HUES64 (cell line): Measurements from ENCODE around the gene PPP4R2.

Experiments used
- H3K27ac ChIP-seq: 2 replicates; pipeline ENCODE4 v1.7.0; 2013; ENCODE audit warnings: low read depth, low read length, inconsistent platforms
- H3K27me3 ChIP-seq: 2 replicates; pipeline ENCODE4 v1.6.1; 2013; ENCODE audit warnings: mild to moderate bottlenecking, low read length; ENCODE audit not compliant: insufficient read depth
- H3K36me3 ChIP-seq: 2 replicates; pipeline ENCODE4 v1.6.1; 2013; ENCODE audit warnings: mild to moderate bottlenecking, low read length; ENCODE audit not compliant: insufficient read depth
- H3K4me1 ChIP-seq: 2 replicates; pipeline ENCODE4 v1.6.1; 2013; ENCODE audit warnings: mild to moderate bottlenecking, low read length, moderate library complexity; ENCODE audit not compliant: insufficient read depth
- H3K4me3 ChIP-seq: 2 replicates; pipeline ENCODE4 v1.5.1; 2013; ENCODE audit warnings: mild to moderate bottlenecking, low read length, moderate library complexity
- H3K9ac ChIP-seq: 2 replicates; pipeline ENCODE4 v1.6.1; 2013; ENCODE audit warnings: mild to moderate bottlenecking, low read depth, low read length
- H3K9me3 ChIP-seq: 2 replicates; pipeline ENCODE4 v1.6.1; 2013; ENCODE audit warnings: low read depth, low read length; ENCODE audit not compliant: insufficient read depth
- WGBS: fragments of 150-250, 120-280 bp; methylation state at CpG from one replicate; pipeline ENCODE4 v1.1.7; 2013; ENCODE audit warnings: missing lambda C conversion rate; 5-methylcytosine and 5-hydroxymethylcytosine counted together

PPP4R2 gene

DNA sequence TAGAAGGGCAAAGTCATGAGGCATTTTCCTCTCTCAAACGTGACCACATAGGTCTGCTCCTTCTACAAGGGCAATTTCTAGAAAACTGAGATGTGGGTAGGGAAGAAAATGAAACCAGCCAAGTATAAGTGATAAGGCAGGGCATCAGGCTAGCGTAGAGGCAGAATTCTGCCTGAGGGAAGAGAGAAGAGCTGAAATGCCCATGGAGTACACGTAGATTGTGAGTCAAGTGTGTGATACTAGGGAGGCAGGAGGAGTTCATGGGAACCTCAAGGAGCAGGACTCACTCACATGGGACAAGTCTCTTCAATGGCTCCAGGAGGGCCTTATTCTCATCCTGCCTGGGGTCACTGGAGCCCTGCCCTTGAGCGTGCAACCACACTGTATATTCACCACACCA lies 34.9 kb upstream of the PPP4R2 start:
- Histone ChIP-seq H3K9ac (no peak overlapping the region), H3K27ac (no peak overlapping the region), H3K4me1 (peaks cover 9% of the 10 kb centered on the region; the same call in 1 of the 2 replicates), H3K4me3 (no peak overlapping the region), H3K36me3 (no peaks in the 10 kb centered on the region), H3K9me3 (no peaks in the 10 kb centered on the region), H3K27me3 (no peaks in the 10 kb centered on the region)
- WGBS: 69% methylated on average over 4 of the region's 4 CpGs

DNA sequence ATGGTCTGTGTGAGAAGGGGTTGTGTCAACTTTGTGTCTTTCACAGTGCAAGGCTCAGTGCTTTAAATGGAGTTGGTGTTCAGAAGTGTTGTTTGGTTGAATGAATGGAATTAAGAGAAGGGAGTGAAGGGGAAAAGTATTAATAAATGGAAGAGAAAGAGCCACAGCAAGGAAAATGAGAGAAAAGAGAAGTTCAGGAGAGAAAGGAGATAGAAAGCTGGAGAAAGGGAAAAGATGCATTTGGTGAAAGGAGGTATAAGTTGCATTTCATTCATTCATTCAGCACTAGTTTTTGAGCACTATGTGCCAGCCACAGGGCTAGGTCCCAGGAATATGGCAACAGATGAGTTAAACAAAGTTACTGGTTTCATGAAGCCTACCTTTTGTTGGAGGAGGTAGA lies 34.3 kb upstream of the PPP4R2 start:
- no peak overlapping the region for H3K27ac ChIP-seq
- H3K4me1 ChIP-seq: peaks cover 4% of the 10 kb centered on the region; the same call in 1 of the 2 replicates
- H3K4me3 ChIP-seq: no peak overlapping the region
- H3K9ac ChIP-seq: no peak overlapping the region
- H3K36me3 ChIP-seq: no peaks in the 10 kb centered on the region
- no peaks in the 10 kb centered on the region for H3K27me3 ChIP-seq
- H3K9me3 ChIP-seq: no peaks in the 10 kb centered on the region

GRCh38 chr3:72964633-72965032 lies 32.0 kb upstream of the PPP4R2 start:
- Histone ChIP-seq H3K9me3 (no peaks in the 10 kb centered on the region), H3K36me3 (no peaks in the 10 kb centered on the region), H3K4me1 (no peaks in the 10 kb centered on the region), H3K27me3 (no peaks in the 10 kb centered on the region), H3K4me3 (no peak overlapping the region), H3K9ac (no peak overlapping the region), H3K27ac (no peak overlapping the region)

DNA sequence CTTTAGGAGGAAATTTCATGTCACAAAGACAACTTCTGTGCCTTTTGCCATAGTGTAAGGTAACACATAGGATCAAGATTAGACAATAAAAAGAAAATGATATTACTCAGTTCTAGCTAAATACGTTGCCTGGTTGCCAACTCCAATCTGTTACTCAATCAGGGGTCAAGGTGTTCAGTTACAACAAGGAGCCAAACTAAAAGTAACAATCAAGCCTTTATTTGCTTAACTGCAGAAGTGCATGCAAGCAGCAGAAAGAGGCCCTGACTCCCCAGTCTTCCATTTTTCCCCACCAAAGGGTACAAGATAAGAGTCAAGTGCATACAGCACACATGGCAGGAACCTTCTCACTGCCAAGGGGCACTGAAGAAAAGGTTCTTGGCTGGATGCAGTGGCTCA lies 28.3 kb upstream of the PPP4R2 start:
- Histone ChIP-seq H3K36me3 (no peaks in the 10 kb centered on the region), H3K4me1 (peaks cover 3% of the 10 kb centered on the region), H3K4me3 (no peak overlapping the region), H3K27ac (no peak overlapping the region), H3K9ac (no peak overlapping the region), H3K9me3 (no peaks in the 10 kb centered on the region), H3K27me3 (no peaks in the 10 kb centered on the region)
- 93% methylated on average over 1 of the region's 1 CpG for WGBS

DNA sequence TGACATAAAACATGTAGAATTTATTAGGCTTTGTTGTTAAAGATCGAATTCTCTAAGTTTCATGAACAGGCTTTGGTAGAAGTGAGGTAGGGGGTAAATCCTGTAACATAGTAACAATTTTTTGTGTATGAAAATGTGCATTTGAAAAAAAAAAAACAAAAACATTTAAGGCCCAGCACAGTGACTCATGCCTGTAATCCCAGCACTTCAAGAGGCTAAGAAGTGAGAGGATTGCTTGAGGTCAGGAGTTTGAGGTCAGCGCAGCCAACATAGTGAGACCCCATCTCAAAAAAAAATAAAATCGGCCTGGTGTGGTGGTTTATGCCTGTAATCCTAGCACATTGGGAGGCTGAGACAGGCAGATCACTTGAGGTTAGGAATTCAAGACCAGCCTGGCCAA lies 26.8 kb upstream of the PPP4R2 start:
- no peaks in the 10 kb centered on the region for H3K27me3 ChIP-seq
- H3K36me3 ChIP-seq: no peaks in the 10 kb centered on the region
- H3K27ac ChIP-seq: no peak overlapping the region
- H3K4me1 ChIP-seq: peaks cover 12% of the 10 kb centered on the region
- no peaks in the 10 kb centered on the region for H3K9me3 ChIP-seq
- H3K4me3 ChIP-seq: no peak overlapping the region
- WGBS: 93% methylated on average over 3 of the region's 3 CpGs
- no peak overlapping the region for H3K9ac ChIP-seq

DNA sequence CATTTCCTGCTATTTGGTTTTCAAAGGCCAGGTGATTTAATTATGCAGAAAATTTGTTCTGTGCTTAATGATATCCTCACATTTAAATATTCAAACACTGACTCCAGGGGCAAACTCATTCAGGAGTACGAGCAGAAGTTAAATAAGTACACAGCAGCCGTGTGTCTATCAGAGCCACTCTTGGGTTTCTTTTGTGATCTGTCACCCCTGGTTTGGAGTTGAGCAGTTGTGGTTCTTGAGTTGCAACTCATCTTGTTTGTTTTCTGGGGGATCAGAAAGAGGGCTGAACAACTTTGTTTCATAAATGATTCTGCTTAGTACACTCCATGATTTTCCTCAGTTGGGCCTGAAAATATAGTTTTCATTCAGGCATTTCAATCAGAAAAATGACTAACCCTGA lies 25.7 kb upstream of the PPP4R2 start:
- H3K4me1 ChIP-seq: peaks cover 16% of the 10 kb centered on the region
- H3K27ac ChIP-seq: no peak overlapping the region
- no peaks in the 10 kb centered on the region for H3K9me3 ChIP-seq
- no peak overlapping the region for H3K9ac ChIP-seq
- H3K27me3 ChIP-seq: no peaks in the 10 kb centered on the region
- H3K4me3 ChIP-seq: no peak overlapping the region
- WGBS: 78% methylated on average over 2 of the region's 2 CpGs
- H3K36me3 ChIP-seq: no peaks in the 10 kb centered on the region

GRCh38 chr3:72972706-72973030 lies 23.9 kb upstream of the PPP4R2 start:
- H3K9ac ChIP-seq: no peak overlapping the region
- H3K27me3 ChIP-seq: no peaks in the 10 kb centered on the region
- no peaks in the 10 kb centered on the region for H3K36me3 ChIP-seq
- no peak overlapping the region for H3K27ac ChIP-seq
- H3K4me3 ChIP-seq: no peak overlapping the region
- peaks cover 16% of the 10 kb centered on the region for H3K4me1 ChIP-seq
- no peaks in the 10 kb centered on the region for H3K9me3 ChIP-seq
- WGBS: 91% methylated on average over 2 of the region's 3 CpGs

DNA sequence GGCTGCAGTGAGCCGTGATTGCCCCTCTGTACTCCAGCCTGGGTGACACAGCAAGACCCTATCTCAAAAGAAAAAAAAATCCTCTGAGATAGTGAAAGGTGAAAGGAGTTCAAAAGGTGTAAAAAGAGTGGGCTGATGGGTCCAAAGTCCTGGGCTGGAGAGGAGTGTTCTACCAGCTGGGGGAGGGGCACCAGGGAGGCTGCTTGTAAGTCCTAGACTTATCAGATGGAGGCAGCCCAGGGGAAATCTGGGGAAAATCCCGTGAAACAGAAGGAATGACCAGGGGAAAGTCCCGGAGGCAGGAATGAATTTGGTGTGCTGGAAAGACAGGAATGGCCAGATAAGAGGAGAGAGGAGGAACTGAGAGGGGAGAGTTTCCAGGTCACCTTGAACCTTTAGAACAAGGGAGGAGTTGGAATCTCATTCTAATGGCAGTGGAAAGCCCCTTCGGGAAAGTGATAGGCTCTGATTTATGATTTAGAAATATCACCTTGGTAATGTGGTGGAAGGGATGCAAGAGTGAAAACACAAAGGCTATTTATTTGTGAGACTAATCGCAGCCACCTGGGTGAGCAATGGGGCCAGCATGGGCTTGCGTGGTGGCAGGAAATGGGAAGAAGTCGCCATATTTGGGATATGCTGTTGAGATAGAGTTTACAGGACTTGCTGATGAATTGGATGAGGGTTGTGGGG lies 23.4 kb upstream of the PPP4R2 start:
- no peak overlapping the region; the same call in 1 of the 2 replicates for H3K27ac ChIP-seq
- no peaks in the 10 kb centered on the region for H3K36me3 ChIP-seq
- no peaks in the 10 kb centered on the region for H3K27me3 ChIP-seq
- H3K4me3 ChIP-seq: no peak overlapping the region
- WGBS: 70% methylated on average over 7 of the region's 7 CpGs
- no peaks in the 10 kb centered on the region for H3K9me3 ChIP-seq
- peaks cover 16% of the 10 kb centered on the region for H3K4me1 ChIP-seq
- H3K9ac ChIP-seq: no peak overlapping the region

DNA sequence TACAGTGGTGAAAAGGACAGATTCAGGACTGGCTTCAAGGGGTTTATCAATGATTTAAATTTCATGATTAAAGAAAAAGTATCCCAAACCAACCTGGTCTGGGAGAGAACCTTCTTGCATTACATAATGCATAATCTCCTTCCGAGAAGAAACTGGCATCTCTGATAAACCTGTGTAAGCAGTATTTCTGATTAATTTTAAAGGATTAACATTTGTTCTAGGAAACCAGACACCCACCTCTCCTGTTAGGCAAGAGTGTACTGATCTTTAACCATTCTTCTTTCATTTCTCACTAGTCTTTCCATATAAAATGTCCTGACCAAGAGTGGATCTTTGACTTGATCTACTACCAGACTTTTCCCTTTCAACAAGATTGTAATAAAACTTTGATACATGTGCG lies 22.8 kb upstream of the PPP4R2 start:
- no peak overlapping the region for H3K9ac ChIP-seq
- no peaks in the 10 kb centered on the region for H3K36me3 ChIP-seq
- no peaks in the 10 kb centered on the region for H3K9me3 ChIP-seq
- H3K27me3 ChIP-seq: no peaks in the 10 kb centered on the region
- H3K27ac ChIP-seq: no peak overlapping the region; the same call in 1 of the 2 replicates
- whole genome bisulfite sequencing: 94% methylated on average over 2 of the region's 2 CpGs
- H3K4me1 ChIP-seq: peaks cover 16% of the 10 kb centered on the region
- no peak overlapping the region for H3K4me3 ChIP-seq

DNA sequence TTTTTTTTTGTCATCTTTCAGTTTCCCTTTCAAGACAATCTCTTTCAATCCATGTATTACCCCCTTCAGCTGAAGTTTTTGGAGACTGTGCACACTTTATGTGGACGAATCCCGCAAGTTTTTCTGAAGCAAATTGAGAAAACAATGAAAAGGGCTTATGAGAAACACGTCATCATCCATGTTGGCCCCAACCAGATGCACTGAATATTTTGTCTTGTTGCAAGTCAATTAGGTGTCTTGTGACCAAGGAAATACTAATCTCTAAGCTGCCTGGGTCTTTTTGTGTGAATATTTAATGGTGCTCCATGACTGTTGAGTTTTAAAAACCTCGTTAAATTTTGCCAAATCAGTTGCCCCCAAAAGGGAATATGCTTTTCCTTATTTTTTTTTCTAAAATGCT lies 21.7 kb upstream of the PPP4R2 start:
- Histone ChIP-seq H3K9ac (no peak overlapping the region), H3K27ac (no peak overlapping the region), H3K4me3 (no peak overlapping the region), H3K36me3 (no peaks in the 10 kb centered on the region), H3K27me3 (no peaks in the 10 kb centered on the region), H3K9me3 (no peaks in the 10 kb centered on the region), H3K4me1 (peaks cover 16% of the 10 kb centered on the region)
- 97% methylated on average over 3 of the region's 4 CpGs for WGBS

DNA sequence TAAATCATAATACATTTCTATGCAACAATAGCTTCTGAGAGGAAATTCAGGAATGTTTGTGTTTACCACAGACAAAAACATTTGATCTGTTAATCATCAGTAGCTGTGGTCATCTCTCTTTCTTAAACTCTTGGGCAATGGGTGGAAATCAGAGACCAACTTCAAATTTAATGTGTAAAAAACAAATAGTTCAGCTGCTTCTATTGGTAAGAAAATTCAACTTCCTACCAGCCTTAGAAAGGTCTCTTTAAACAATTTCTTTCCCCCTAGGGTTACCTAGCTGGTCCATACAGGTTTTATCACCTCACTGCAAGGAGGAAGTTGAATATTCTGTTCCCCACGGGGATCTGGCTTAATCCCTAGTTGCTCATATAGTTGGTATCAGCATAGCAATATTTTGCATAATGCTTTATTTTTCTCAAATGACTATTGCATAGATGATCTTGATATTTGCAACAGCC lies 20.3 kb upstream of the PPP4R2 start:
- no peaks in the 10 kb centered on the region for H3K27me3 ChIP-seq
- H3K9me3 ChIP-seq: no peaks in the 10 kb centered on the region
- 80% methylated on average over 1 of the region's 1 CpG for WGBS
- peaks cover 16% of the 10 kb centered on the region for H3K4me1 ChIP-seq
- H3K27ac ChIP-seq: no peak overlapping the region
- no peaks in the 10 kb centered on the region for H3K36me3 ChIP-seq
- no peak overlapping the region for H3K4me3 ChIP-seq
- no peak overlapping the region for H3K9ac ChIP-seq
